Stimulated activated CD4-positive, alpha-beta T cell treated with anti-CD3 and anti-CD28 coated beads, Interleukin-12 subunit alpha, Interleukin-12 subunit beta, amount 100 ng/mL, for 48 hours (primary cell): Measurements from ENCODE around the gene ROGDI.
A peak's percentile ranks its signal among the peaks of the same experiment; 100 is the strongest.

Experiments
- DNase-seq, 3 donors: peaks; one replicate each; pipeline ENCODE4 v3.0.0-alpha.2; 2020; ENCODE audit warnings: low read depth in 2 of 3, low spot score in 1 of 3

The ROGDI gene

DNA sequence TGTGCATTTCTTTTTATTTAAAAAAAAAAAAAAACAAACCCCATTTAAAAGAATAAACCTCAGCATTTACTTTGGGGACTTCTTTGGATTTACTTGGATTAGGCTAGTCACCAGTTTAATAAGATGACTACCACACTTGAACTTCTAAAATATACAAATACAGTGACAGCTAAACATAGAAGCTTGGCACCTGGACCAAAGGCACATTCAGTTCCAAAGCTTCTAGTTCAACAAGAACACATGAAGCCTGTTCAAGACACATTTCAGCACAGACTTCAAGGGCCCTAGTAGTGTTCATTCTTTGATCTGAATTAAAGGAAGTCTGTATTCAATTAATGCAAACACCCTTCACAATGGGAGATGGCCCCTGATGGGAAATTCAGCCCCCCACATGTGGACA is 11.6 kb upstream of the ROGDI start:
- DNase-seq: no peak

DNA sequence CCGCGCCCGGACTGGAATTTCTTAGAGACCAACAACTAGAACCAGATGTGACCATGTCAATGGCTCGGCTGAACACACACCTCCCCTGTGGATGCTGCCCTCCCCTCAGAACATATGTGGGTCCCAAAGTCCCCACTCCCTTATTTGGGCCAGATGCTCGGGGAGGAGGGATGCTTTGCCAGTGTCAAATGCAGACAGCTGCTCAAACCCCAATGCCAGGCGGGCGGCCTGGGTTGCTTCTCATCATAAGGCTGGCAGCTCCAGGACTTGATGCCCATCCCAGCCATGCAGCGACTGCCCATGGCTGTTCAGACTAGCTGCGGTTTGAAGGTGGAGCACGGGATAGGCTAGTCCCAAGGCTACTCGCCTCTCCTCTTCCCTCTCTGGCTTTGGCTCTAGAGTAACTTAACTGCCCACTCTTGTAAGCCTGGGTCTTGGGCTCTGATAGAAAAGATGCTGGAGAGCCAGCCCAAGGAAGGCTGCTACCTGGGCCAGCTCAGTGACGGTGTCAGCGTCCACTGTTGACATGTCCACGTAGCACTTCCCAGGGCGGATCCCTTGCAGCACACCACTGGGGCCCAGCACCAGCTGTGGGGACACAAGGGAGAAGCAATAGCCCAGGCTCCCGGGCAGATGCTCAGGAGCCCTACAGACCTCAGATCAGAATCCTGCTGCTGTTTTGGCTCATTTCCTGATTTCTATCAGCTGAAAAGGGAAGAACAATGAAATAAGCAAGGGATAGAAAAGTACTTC is 11.0 kb upstream of the ROGDI start:
- no peak for DNase-seq

DNA sequence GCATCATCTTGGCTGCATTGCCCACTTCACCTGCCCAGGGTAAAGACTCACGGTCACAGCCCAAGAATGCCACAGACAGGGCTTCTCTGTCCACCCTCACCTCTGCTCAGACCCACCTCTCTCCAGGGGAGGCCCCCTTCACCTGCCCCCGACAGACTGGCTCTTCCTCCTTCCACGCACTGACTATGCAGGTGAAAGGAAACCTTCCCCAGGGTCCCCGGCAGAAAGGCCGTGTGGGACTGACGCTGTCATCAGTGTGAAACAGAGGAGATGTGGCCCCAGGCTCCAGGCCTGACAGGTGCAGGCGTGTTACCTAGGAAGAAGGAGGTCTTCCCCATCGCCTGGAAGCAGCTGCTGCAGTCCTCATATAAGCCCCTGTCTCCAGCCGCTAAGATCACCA is 9.3 kb upstream of the ROGDI start:
- DNase-seq: no peak

- DNase-seq: no peak
Observed at GRCh38 chr16:4811242-4811641, 8.8 kb upstream of the ROGDI start.

- no peak for DNase-seq
Observed at GRCh38 chr16:4806280-4806679, 3.8 kb upstream of the ROGDI start.

DNA sequence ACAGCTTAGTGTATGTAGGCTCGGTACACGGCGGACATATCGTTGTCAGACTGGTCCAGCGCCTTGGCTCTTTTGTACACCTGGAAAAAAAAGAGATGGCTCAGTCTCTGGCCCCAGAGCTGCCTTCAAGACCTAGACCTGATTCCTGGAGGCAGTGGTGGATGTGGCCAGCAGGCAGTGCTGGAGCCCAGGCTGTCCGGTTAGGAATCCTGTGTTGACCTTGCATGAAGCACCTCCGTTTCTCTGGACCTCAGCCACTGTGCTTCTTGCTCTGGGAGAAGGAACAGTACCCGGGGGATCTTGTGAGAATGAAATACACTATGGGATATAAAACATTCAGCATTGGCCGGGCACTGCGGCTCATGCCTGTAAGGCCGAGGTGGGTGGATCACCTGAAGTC is 2.8 kb upstream of the ROGDI start:
- no peak for DNase-seq

DNA sequence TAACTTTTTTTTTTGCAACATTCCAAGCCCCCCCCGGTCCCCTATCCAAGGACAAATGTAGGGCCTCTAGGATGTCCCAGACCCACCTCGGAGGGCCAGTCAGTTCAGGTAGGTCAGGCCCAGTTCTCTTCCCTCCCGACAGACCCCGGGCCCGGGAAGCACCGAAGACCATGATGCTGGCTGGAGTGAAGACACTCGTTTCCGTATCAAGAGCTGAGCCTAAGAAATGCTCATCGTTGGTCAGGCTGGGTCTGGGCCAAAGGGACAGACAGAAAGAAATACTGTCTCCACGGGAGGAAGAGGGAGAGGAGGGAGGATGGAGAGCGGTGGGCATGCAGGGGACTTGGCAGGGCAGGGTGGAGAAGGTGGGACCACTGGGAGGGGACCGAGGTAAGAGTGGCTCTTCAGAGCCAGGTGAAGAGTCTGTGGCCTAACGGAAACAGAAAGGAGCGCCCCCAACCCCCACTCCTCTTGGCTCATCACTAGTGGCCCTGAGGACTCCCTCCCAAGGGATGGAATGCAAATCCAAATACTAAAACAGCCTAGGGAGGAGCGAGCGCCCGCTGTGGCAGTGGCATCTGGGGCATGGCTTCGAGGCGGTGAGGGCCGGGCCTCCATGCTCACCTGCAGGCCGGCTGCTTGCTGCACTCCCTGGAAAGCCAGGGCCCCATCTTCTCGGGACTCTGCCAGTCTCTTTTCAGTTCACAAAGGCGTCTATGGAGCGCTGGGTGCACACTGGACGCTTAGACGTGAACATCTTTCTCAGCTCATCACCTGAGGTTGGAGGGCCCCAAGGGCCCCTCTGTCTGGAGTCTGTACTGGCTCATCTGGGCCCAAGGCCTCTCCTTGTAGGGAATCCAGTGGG is 1.7 kb upstream of the ROGDI start:
- no peak for DNase-seq

DNA sequence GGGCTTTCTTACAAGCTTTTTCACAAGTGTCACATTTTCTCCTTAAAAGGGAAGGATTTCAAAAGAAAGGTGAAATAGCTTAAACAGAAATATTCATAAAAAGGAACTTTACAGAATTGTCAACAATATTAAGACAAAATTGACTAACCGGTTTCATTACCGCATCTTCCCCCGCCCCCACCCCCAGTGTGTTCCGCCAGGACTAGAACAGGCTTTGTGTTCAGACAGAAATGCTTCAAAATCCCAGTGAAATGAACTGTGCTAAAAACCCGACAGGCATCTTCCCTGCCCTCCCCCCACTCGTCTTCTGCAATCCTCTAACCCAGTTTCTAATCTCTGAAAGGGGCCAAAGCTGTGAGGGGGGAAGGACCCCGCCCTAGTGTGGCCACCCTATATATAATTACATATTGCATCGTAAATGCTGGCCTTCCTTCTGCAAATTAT is 990 bp upstream of the ROGDI start:
- DNase-seq: no peak

DNA sequence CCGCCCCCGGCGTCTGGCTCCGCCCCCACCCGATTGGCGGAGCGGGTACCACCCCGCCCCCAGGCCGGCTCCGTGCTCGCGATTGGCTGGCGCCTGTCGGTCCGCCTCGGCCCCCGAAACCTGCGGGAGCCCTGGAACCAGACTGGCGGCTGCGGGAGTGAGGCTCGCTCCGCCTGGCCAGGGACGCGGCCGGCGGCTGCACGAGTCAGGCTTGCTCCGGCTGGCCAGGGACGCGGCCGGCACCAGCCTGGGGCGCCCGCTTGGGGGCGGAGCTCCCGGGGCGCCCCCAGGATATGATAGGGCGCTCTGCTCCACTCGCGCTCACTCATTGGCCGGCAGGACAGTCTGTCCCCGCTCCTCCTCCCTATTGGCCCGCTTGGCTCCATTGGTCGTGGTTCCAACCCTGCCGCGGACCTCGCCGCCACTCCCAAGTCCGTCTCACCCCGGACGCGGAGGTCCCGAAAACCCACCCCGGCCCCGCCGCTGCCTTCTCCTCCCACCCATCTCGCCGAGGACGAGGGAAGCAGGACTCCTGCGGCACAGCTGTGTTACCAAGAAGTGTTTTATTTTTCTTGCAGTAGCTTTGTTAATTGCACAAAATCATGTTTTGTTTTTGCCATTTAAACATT is 340 bp upstream of the ROGDI start:
- peak; percentile 69 to 85 (median 82) for DNase-seq

GRCh38 chr16:4801051-4801961 is 1.1 kb downstream of the ROGDI start:
- no peak for DNase-seq

GRCh38 chr16:4800290-4801041 is 2.0 kb downstream of the ROGDI start:
- DNase-seq: no peak

GRCh38 chr16:4799171-4799855 is 3.1 kb downstream of the ROGDI start:
- DNase-seq: no peak

DNA sequence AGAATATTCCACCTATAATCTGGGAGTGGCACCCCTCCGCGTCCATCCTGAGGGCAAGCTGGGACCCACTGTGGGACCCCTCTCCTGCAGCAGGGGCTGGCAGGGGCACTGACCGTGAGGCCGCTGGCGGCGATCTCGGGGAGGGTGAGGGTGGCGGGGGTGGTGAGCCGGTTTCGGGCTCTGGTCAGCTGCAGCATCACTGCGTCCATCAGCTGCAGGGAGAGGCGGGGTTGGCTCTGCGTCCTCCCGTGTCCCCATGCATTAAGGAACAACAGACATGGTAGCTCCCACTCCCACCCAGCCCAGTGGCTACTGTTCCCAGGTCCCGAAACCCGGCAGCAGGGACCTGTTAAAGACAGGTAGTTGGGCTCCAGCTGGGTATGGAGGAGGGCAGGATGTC is 4.0 kb downstream of the ROGDI start:
- no peak for DNase-seq

DNA sequence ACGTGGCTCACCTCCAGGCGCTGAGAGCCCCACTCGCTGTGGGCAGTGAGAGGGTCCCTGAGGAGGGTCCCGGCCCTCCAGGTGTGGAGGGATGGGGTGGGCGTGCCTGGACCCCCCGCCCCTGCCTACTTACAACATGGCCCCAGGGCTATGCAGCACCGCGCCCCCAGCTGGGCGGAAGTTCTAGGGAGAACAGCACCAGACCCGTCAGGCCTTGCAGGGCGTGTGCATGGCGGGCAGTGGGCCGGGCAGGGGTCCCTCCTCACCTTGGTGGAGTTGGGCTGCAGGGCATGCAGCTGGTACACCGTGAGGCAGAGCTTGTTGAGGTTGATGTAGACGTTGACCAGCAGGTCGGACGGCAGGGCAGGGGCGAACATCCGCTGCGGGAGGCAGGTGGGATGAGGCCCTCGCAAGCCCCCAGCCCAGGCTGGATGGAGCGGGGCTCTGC is 4.6 kb downstream of the ROGDI start:
- DNase-seq: no peak

DNA sequence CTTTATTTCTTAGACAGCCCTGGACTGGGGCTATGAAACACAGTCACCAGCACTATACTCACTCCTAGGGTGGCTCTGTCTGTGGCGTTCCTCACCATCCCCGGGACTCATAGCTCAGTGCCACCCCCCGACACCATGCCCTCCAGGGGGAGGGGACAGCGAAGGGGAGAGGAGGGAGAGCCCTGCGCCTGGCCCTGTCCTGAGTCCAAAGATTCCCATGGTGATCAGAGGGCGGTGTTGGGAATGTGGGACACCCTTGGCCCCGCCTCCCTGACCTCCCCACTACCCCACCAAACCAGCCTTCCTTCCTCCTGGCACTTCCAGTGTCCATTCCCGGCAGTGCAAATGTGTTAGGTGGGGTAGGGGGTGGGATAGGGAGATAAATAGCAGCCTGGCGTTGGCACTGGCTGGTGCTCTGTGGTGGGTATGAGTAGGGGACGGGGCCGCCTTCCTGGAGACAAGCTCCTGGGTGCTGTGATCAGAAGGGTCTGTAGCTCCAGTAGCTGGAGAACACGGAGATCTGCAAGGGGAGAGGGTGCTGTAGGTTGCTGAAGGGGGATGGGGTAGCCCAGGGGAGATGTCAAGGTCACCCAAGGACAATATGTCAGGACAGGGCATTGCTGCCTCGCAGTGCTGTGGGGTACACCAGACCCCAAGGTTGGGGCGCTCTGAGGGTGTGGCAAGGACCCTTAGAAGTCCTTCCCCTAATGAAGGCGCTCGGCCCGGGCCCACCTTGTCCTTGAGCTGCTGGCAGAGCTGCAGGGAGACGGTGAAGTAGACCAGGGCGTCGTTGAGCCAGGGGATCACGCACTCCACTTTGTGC is 5.2 kb downstream of the ROGDI start:
- no peak for DNase-seq

DNA sequence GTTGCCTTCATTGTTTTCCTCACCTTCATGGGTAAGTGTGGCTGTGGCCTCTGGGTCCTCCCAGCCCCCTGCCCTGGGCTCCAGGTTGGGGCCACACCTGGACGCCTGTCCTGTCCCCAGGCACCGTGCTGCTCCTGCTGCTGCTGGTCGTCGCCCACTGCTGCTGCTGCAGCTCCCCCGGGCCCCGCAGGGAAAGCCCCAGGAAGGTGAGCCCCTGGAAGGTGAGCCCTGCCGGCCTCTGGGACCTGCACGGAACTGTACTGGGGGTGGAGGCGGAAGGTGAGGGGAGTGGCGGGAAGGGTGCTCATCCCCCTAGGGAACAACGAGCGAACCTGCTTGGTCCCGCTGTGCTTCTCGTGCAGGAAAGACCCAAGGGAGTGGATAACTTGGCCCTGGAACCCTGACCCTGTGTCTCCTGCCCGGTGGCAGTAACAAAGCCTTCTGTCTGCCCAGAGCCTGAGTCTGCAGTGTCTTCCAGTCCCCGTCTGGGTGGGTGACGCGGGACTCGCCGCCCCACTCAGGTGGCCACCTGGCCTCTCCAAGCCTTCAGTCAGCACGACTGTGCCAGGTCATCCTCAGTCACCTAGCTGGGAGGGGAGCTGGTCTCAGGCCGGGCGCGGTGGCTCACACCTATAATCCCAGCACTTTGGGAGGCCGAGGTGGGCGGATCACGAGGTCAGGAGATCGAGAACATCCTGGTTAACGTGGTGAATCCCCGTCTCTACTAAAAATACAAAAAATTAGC is 6.4 kb downstream of the ROGDI start:
- no peak for DNase-seq

DNA sequence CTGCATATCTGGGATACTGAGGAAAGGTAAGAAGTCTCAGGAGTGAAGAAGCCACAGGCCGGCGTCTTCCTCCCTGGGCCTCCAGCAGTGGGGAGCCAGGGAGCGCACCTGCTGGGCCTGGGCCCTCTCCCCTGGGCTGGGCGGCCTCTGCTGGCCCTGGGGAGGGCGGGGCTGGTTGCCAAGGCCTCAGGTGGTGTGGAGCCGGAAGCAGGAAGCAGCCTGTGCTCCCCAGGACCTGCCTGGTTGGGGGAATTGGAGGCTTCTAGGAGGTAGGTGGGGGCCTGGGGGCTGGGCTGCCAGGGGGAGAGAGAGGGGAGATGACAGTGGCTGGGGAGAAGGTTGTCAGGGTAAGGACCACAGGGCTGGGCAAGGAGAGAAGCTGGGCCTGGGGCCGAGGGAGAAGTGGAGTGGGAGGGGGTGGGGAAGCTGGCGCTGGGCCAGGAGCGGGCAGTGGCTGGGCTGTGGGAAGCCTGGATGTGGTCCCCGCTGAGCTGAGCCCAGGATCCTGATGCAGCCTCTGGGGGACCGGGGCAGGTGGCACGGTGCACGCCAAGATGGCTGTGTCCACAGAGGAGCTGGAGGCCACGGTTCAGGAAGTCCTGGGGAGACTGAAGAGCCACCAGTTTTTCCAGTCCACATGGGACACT is 7.1 kb downstream of the ROGDI start, which contains the start of gene SMIM22:
SMIM22 (plus strand) TSS at position 189 of the 647 bp plus-strand sequence; CDS start at position 555, 366 bp downstream.
- no peak for DNase-seq
